T-helper 9 cell (primary cell): Measurements from ENCODE around the gene MRPS27.
A peak's percentile ranks its signal among the peaks of the same experiment; 100 is the strongest.
"Not testable (repeated sequence)": the region's sequence is repeated elsewhere in the genome, so short reads cannot be mapped to it uniquely, and the experiment has no call there.

ENCODE experiments used
- DNase-seq: peaks from one replicate; pipeline ENCODE4 v3.0.0-alpha.2; 2020

MRPS27 gene

GRCh38 chr5:72325566-72326305, 5.7 kb upstream of the MRPS27 start:
- DNase-seq = no peak

GRCh38 chr5:72324189-72324825, 4.3 kb upstream of the MRPS27 start:
- no peak for DNase-seq

DNA sequence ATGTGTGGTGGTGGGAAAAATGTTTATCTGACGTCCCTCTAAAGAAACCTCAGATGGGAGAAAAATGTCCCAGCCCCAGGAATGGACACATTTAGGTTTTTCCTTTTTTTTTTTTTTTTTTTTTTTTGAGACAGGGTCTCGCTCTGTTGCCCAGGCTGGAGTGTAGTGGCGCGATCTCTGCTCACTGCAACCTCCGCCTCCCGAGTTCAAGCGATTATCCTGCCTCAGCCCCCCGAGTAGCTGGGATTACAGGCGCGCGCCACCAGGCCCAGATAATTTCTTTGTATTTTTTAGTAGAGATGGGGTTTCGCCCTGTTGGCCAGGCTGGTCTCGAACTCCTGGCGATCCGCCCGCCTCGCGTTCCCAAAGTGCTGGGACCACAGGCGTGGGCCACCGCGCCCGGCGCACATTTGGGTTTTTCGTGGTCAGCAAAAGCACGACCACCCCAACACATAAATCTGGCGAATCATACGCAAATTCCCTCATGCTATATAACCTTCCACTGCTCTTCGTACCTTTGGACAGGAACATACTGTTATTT, 535 bp downstream of the MRPS27 start:
- DNase-seq = not testable (repeated sequence)

- no peak for DNase-seq
Observed at GRCh38 chr5:72314571-72315172, 5.4 kb downstream of the MRPS27 start.

DNA sequence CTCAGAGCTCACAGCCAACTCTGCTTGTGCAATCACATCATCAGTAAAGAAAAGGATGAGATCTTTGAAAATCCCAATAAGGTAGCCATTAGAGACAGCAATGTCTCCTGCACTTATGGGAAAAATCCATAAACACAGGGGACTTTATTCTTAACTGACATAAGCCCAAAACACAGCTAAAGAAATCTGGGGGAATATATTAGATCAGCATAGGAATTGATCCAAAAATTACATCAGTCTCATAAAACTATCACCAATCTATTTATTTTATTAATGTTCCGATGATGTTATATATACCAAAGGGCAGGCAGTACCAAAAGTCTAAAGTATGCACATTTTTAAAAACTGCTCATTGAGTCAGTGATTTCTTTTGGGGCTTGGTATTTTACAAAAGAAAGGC, 6.9 kb downstream of the MRPS27 start:
- DNase-seq = no peak

- DNase-seq = no peak
Observed at GRCh38 chr5:72308853-72309191, 11.2 kb downstream of the MRPS27 start.

GRCh38 chr5:72307968-72308852, 11.8 kb downstream of the MRPS27 start:
- DNase-seq = peak; percentile 91

GRCh38 chr5:72307573-72307967, 12.5 kb downstream of the MRPS27 start:
- no peak for DNase-seq

GRCh38 chr5:72305194-72306142, 14.6 kb downstream of the MRPS27 start:
- no peak for DNase-seq

DNA sequence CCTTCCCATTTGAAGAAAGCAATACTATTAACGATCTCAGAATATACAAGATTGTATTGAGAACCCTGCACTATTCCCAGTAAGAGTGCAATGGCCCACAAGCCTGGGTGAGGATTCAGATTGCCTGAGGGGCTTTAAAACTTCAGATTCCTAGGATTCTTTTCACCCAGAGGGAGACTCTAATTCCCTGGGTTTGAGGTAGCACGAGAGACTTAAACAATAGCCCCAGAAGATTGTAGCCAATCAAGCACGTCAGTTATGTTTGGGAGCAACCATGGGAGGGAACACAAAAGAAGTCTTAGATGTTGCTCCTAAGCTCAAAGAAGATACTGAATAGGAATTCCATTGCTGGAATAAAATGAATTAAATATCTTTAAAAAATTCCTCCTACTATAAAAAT, 17.9 kb downstream of the MRPS27 start:
- no peak for DNase-seq

DNA sequence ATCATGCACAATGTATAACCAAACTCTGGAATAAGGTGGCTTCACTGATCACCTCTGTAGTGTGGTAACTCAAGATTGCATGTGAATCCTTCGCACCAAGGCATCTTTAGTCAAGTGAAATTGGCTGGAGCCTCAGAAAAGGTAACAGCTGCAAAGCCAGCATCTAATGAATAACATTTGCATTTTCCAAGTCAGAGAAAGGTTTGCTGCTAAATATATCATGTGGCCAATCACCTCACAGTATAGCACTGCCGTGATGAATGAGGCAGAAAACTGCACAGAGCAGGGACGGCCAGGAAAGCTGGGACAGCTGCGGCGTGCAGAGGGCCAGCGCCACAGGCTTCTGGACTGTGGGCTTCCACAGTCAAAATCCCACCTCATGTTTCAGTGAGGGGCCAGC, 18.5 kb downstream of the MRPS27 start:
- DNase-seq = no peak

DNA sequence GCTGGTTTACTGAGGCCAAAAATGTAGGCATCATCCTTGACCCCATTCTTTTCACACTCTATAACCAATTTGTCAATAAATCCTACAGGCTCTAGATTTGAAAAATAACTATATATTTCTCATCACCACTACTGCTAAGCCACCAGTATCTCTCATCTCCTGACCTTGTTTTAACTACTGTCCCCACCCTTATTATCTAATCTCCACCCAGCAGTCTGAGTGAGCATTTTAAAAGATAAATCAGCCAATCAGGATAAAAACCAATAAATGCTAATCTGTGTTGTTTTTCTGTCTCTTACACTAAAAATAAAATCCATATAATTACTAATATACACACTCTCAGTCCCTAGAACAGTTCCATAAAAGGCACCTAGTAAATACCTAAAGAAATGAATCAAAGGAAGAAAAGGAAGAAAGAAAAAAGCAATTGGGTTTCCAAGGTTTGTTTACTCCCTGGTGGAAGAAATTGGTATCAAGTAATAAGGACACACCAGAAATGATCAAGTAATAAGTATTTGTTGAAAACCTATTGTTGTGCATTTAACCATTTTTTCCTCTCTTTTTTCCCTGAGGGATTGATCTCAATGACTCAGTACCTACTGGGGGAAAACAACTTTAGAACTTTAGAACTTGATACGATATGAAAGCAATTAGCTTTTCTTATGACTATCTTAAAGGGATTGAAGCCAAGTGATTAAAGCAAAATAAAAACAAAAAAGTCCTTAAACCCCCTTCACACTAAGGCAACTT, 19.3 kb downstream of the MRPS27 start:
- no peak for DNase-seq

DNA sequence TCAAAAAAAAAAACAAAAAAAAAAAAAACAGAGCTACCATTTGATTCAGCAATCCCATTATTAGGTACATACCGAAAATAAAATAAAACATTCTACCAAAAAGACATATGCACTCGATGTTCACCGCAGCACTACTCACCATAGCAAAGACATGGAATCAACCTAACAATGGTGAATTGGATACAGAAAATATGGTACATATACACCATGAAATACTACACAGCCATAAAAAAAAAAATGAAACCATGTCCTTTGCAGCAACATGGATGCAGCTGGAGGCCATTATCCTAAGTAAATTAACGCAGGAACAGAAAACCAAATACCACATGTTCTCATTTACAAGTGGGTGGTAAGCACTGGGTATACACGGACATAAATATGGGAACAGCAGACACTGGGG, 21.3 kb downstream of the MRPS27 start:
- DNase-seq = no peak

GRCh38 chr5:72298136-72298535, 21.9 kb downstream of the MRPS27 start:
- DNase-seq = not testable (repeated sequence)

- DNase-seq = no peak
Observed at GRCh38 chr5:72296256-72296655, 23.8 kb downstream of the MRPS27 start.

DNA sequence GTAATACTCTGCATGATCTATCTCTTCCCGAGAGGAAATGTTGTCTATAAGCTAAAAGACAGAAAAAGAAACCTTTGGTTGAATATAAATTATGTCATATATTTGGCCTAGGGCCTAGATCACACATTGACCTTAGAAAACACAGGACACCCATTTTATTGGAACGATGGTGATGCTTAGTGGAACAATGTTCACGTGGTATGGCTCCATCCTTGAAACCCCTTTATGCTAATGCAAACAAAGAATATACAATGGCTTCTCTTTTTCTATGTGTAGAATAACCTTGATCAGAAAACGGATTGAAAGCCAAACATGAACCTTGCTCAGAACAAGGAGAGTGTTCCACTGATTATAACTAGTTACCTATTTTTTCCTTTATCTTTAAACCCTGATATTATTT, 24.5 kb downstream of the MRPS27 start:
- DNase-seq = no peak

GRCh38 chr5:72294473-72294872, 25.6 kb downstream of the MRPS27 start:
- DNase-seq = no peak

DNA sequence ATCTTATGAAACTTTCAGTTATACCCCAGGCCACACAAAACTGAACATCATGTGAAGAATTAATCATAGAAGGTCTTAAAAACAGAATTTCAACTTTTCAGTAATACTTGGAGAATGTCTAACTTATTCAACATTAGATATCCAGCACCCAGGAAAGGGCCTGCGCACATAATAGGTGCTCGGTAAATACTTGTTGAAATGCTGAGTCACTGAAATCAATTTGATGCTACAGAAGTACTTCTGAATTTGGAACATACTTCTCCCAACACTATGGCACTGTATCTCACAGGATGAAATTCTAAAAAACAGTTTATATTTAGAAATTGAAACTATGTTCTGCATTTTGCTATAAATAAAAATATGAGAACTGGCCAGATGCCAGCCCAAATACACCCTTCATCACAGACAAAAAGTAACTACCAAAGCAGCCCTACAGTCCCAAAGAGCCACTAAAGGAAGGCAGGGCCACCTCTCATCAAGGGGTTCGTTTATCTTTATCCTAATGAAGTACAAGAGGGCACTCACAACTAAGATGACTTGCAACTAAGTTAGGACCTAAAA, 26.5 kb downstream of the MRPS27 start:
- DNase-seq = no peak

- no peak for DNase-seq
Observed at GRCh38 chr5:72292411-72292810, 27.6 kb downstream of the MRPS27 start.

- no peak for DNase-seq
Observed at GRCh38 chr5:72291601-72292000, 28.4 kb downstream of the MRPS27 start.
